HG03097 (cell line): ENCODE data around the gene CTSD.
"Not testable (repeated sequence)": the region's sequence is repeated elsewhere in the genome, so short reads cannot be mapped to it uniquely, and the experiment has no call there.

Source experiments
- ATAC-seq: cut with Tn5 transposase; IDR thresholded peaks from one replicate; pipeline ENCODE4 v1.9.1; 2021; ENCODE audit not compliant: unreplicated experiment, low FRiP score

Gene CTSD

GRCh38 chr11:1770528-1770927, 6.8 kb upstream of the CTSD start:
- ATAC-seq, result no peak

GRCh38 chr11:1770061-1770460, 6.3 kb upstream of the CTSD start:
- ATAC-seq, result no peak

- not testable (repeated sequence) for ATAC-seq
Measured at GRCh38 chr11:1769304-1769936, 5.7 kb upstream of the CTSD start.

- ATAC-seq, result no peak
Measured at GRCh38 chr11:1768141-1768469, 4.4 kb upstream of the CTSD start.

GRCh38 chr11:1767399-1768140, 3.8 kb upstream of the CTSD start:
- ATAC-seq, result no peak

GRCh38 chr11:1766719-1767398, 3.1 kb upstream of the CTSD start:
- ATAC-seq, result no peak

GRCh38 chr11:1765871-1766718, 2.4 kb upstream of the CTSD start:
- no peak for ATAC-seq

- no peak for ATAC-seq
Measured at GRCh38 chr11:1763336-1763795, 361 bp downstream of the CTSD start.

- ATAC-seq, result no peak
Measured at GRCh38 chr11:1762537-1763302, 1.0 kb downstream of the CTSD start.

GRCh38 chr11:1761857-1762536, 1.7 kb downstream of the CTSD start:
- ATAC-seq, result no peak

- no peak for ATAC-seq
Measured at GRCh38 chr11:1761110-1761856, 2.4 kb downstream of the CTSD start.

- no peak for ATAC-seq
Measured at GRCh38 chr11:1760351-1761109, 3.2 kb downstream of the CTSD start.

GRCh38 chr11:1759851-1760220, 3.9 kb downstream of the CTSD start:
- ATAC-seq, result no peak

- no peak for ATAC-seq
Measured at GRCh38 chr11:1759151-1759850, 4.4 kb downstream of the CTSD start.

GRCh38 chr11:1758611-1759150, 5.0 kb downstream of the CTSD start:
- ATAC-seq, result no peak

- ATAC-seq, result no peak
Measured at GRCh38 chr11:1757861-1758610, 5.7 kb downstream of the CTSD start.
